HEK293 (cell line): ENCODE results near the gene EEF1A2.

ENCODE experiments used
- CTCF ChIA-PET: fragments of 350-600 bp; formaldehyde crosslinking; extraction: SDS; loops from one replicate; lab custom pipeline; 2021; ENCODE audit warnings: antibody characterized with exemption; lab: Yijun Ruan, JAX
- POLR2A ChIA-PET: fragments of 300-600 bp; formaldehyde crosslinking; extraction: SDS; loops from one replicate; lab custom pipeline; 2020; ENCODE audit warnings: antibody characterized with exemption, inconsistent platforms; lab: Yijun Ruan, JAX
- H3K27ac ChIP-seq: fragments of 200-500 bp; sonication (Bioruptor generic); 2 replicates; pipeline ENCODE4 v1.5.1; 2014; ENCODE audit warnings: low read depth, low read length, control low read depth, inconsistent platforms; ENCODE audit errors: extremely low read depth
- H3K36me3 ChIP-seq, 2 experiments: fragments of 200-500 bp in 1 of 2; sonication (Bioruptor generic) in 1 of 2; 1 replicate in 1 of 2; 2 replicates in 1 of 2; pipeline ENCODE4 v1.5.1; 2014 to 2017; ENCODE audit warnings: inconsistent platforms in 2 of 2, low read length in 2 of 2; ENCODE audit not compliant: control insufficient read depth in 2 of 2, insufficient read depth in 1 of 2
- H3K4me1 ChIP-seq: fragments of 200-500 bp; sonication (Bioruptor generic); 2 replicates; pipeline ENCODE4 v1.5.1; 2014; ENCODE audit warnings: mild to moderate bottlenecking, low read length, inconsistent platforms; ENCODE audit not compliant: control insufficient read depth, insufficient read depth
- H3K4me3 ChIP-seq: 2 replicates; pipeline ENCODE4 v1.5.1; 2011; ENCODE audit warnings: low read depth, mild to moderate bottlenecking, control low read depth, low read length, moderate library complexity
- H3K9me3 ChIP-seq: fragments of 200-500 bp; sonication (Bioruptor generic); 2 replicates; pipeline ENCODE4 v1.5.1; 2014; ENCODE audit warnings: low read depth, low read length, inconsistent platforms; ENCODE audit not compliant: control insufficient read depth, insufficient read depth
- BCL11A ChIP-seq: fragments of 450-650 bp; formaldehyde crosslinking; IDR thresholded peaks from 2 replicates; pipeline ENCODE4 v1.5.1; 2016; ENCODE audit warnings: low read depth, missing biosample characterization, missing genetic modification characterization
- BCL11B ChIP-seq: fragments of 450-650 bp; formaldehyde crosslinking; IDR thresholded peaks from 2 replicates; pipeline ENCODE4 v1.5.1; 2016; ENCODE audit warnings: low read depth, missing biosample characterization, missing genetic modification characterization
- FEZF1 ChIP-seq: fragments of 450-650 bp; formaldehyde crosslinking; IDR thresholded peaks from 2 replicates; pipeline ENCODE4 v1.5.1; 2016; ENCODE audit warnings: missing biosample characterization, missing genetic modification characterization
- HOXC10 ChIP-seq: sonication (generic); formaldehyde crosslinking; IDR thresholded peaks from 2 replicates; pipeline ENCODE4 v1.8.1; 2023; ENCODE audit warnings: mild to moderate bottlenecking, missing genetic modification reagents
- KLF8 ChIP-seq: fragments of 450-650 bp; formaldehyde crosslinking; IDR thresholded peaks from 2 replicates; pipeline ENCODE4 v1.5.1; 2016; ENCODE audit warnings: missing biosample characterization, missing genetic modification characterization
- TRIM28 ChIP-seq: IDR thresholded peaks from 2 replicates; pipeline ENCODE4 v1.6.1; 2011; ENCODE audit warnings: low read length, control low read depth, borderline replicate concordance
- ZBTB26 ChIP-seq: fragments of 450-650 bp; formaldehyde crosslinking; optimal IDR thresholded peaks from 2 replicates; pipeline ENCODE3; 2016; ENCODE audit warnings: missing biosample characterization, mild to moderate bottlenecking, missing genetic modification characterization
- ZFHX2 ChIP-seq: fragments of 450-650 bp; formaldehyde crosslinking; conservative IDR thresholded peaks from 2 replicates; pipeline ENCODE4 v1.5.1; 2016; ENCODE audit warnings: missing biosample characterization, missing genetic modification characterization
- ZNF169 ChIP-seq: fragments of 450-650 bp; formaldehyde crosslinking; IDR thresholded peaks from 2 replicates; pipeline ENCODE4 v1.5.1; 2016; ENCODE audit warnings: missing biosample characterization, missing genetic modification characterization
- ZNF175 ChIP-seq: fragments of 450-650 bp; formaldehyde crosslinking; IDR thresholded peaks from 2 replicates; pipeline ENCODE4 v1.5.1; 2016; ENCODE audit warnings: missing biosample characterization, missing genetic modification characterization
- ZNF2 ChIP-seq: fragments of 450-650 bp; formaldehyde crosslinking; IDR thresholded peaks from 2 replicates; pipeline ENCODE4 v1.5.1; 2016; ENCODE audit warnings: missing biosample characterization, missing genetic modification characterization
- ZNF214 ChIP-seq: fragments of 450-650 bp; formaldehyde crosslinking; IDR thresholded peaks from 2 replicates; pipeline ENCODE4 v1.5.1; 2017; ENCODE audit warnings: missing biosample characterization, mild to moderate bottlenecking, missing genetic modification characterization, borderline replicate concordance
- ZNF354C ChIP-seq: fragments of 450-650 bp; formaldehyde crosslinking; IDR thresholded peaks from 2 replicates; pipeline ENCODE4 v1.5.1; 2016; ENCODE audit warnings: missing biosample characterization, missing genetic modification characterization, low read depth, borderline replicate concordance
- ZNF37A ChIP-seq: fragments of 450-650 bp; IDR thresholded peaks from 2 replicates; pipeline ENCODE4 v1.5.1; 2018; ENCODE audit warnings: missing biosample characterization, missing genetic modification characterization
- ZNF514 ChIP-seq: fragments of 450-650 bp; formaldehyde crosslinking; IDR thresholded peaks from 2 replicates; pipeline ENCODE4 v1.5.1; 2016; ENCODE audit warnings: missing biosample characterization, missing genetic modification characterization
- ZNF521 ChIP-seq: fragments of 450-650 bp; formaldehyde crosslinking; IDR thresholded peaks from 2 replicates; pipeline ENCODE4 v1.5.1; 2017; ENCODE audit warnings: missing biosample characterization, mild to moderate bottlenecking, missing genetic modification characterization
- ZNF580 ChIP-seq: fragments of 450-650 bp; formaldehyde crosslinking; IDR thresholded peaks from 2 replicates; pipeline ENCODE4 v1.5.1; 2016; ENCODE audit warnings: missing biosample characterization, missing genetic modification characterization
- ZNF600 ChIP-seq: fragments of 450-650 bp; formaldehyde crosslinking; IDR thresholded peaks from 2 replicates; pipeline ENCODE4 v1.5.1; 2016; ENCODE audit warnings: missing biosample characterization, missing genetic modification characterization
- ZNF639 ChIP-seq: fragments of 450-650 bp; formaldehyde crosslinking; IDR thresholded peaks from 2 replicates; pipeline ENCODE4 v1.5.1; 2016; ENCODE audit warnings: missing biosample characterization, missing genetic modification characterization
- ZNF670 ChIP-seq: fragments of 450-650 bp; formaldehyde crosslinking; IDR thresholded peaks from 2 replicates; pipeline ENCODE4 v1.5.1; 2016; ENCODE audit warnings: missing biosample characterization, missing genetic modification characterization, low read depth
- ZNF707 ChIP-seq: fragments of 450-650 bp; formaldehyde crosslinking; IDR thresholded peaks from 2 replicates; pipeline ENCODE4 v1.5.1; 2016; ENCODE audit warnings: missing biosample characterization, missing genetic modification characterization
- ZNF791 ChIP-seq: fragments of 450-650 bp; formaldehyde crosslinking; IDR thresholded peaks from 2 replicates; pipeline ENCODE4 v1.5.1; 2016; ENCODE audit warnings: missing biosample characterization, missing genetic modification characterization
- ZSCAN30 ChIP-seq: fragments of 450-650 bp; IDR thresholded peaks from 2 replicates; pipeline ENCODE4 v1.5.1; 2018; ENCODE audit warnings: missing biosample characterization, mild to moderate bottlenecking, missing genetic modification characterization, moderate library complexity
- ZSCAN5A ChIP-seq: fragments of 450-650 bp; formaldehyde crosslinking; IDR thresholded peaks from 2 replicates; pipeline ENCODE4 v1.5.1; 2016; ENCODE audit warnings: missing biosample characterization, missing genetic modification characterization

EEF1A2 gene

GRCh38 chr20:63546956-63547724 is 48.3 kb upstream of the EEF1A2 start:
- Histone ChIP-seq H3K27ac (no peak overlapping the region), H3K9me3 (no peaks in the 10 kb centered on the region), H3K4me1 (no peaks in the 10 kb centered on the region), H3K36me3 (no peaks in the 10 kb centered on the region), H3K4me3 (no peak overlapping the region)
- CTCF ChIA-PET, result interaction anchor here (0.6 to 1.3 kb wide), 2 partner anchors 9 to 70 kb away, joined by 3 to 4 read pairs; no protein-coding TSS in a partner anchor
- TF ChIP-seq ZNF600 (tag by site-specific recombination) (0 out of 2 replicates have a peak, but pooled peaks have one; percentile 26), ZNF175 (tag by site-specific recombination) (no peak)
- POLR2A ChIA-PET, result interaction anchor here (1.1 to 1.6 kb wide), 2 partner anchors 22 to 26 kb away, joined by 3 to 7 read pairs; partner anchors contain the start of gene PPDPF

- no peaks in the 10 kb centered on the region for H3K36me3 ChIP-seq
- no peak overlapping the region for H3K27ac ChIP-seq
- H3K4me3 ChIP-seq, result no peak overlapping the region
- POLR2A ChIA-PET, result interaction anchor here (0.6 to 1.6 kb wide), 3 partner anchors 23 to 28 kb away, joined by 3 to 7 read pairs (median 3); partner anchors contain the start of genes HELZ2 and PPDPF
- no peak for TF ChIP-seq ZNF670 (tag by site-specific recombination)
- TF ChIP-seq TRIM28, result no peak
- no peak for TF ChIP-seq ZFHX2 (tag by site-specific recombination)
- TF ChIP-seq BCL11B (tag by site-specific recombination), result no peak
- TF ChIP-seq ZNF639 (tag by site-specific recombination), result no peak
- no peak for TF ChIP-seq ZNF354C (tag by site-specific recombination)
- no peak for TF ChIP-seq ZNF707 (tag by site-specific recombination)
- TF ChIP-seq ZNF169 (tag by site-specific recombination), result no peak
- TF ChIP-seq BCL11A (tag by site-specific recombination), result no peak
- no peak for TF ChIP-seq ZBTB26 (tag by site-specific recombination)
- TF ChIP-seq FEZF1 (tag by site-specific recombination), result no peak
- TF ChIP-seq ZNF791, result no peak
- H3K9me3 ChIP-seq, result no peaks in the 10 kb centered on the region
- CTCF ChIA-PET, result interaction anchor here (0.6 to 1.3 kb wide), 2 partner anchors 9 to 69 kb away, joined by 3 to 4 read pairs; no protein-coding TSS in a partner anchor
- H3K4me1 ChIP-seq, result no peaks in the 10 kb centered on the region
These were observed 47.5 kb upstream of the EEF1A2 start for GRCh38 chr20:63546256-63546955.

- no peaks in the 10 kb centered on the region for H3K4me1 ChIP-seq
- CTCF ChIA-PET, result interaction anchor here (1.3 kb wide), 1 partner anchor 8 kb away, joined by 4 read pairs; no protein-coding TSS in a partner anchor
- TF ChIP-seq ZNF521, result no peak
- no peak for TF ChIP-seq HOXC10 (CRISPR knock-in tag)
- no peak for TF ChIP-seq KLF8
- TF ChIP-seq ZSCAN30 (tag by site-specific recombination), result no peak
- no peak for TF ChIP-seq ZSCAN5A (tag by site-specific recombination)
- TF ChIP-seq ZNF639 (tag by site-specific recombination), result no peak
- no peak for TF ChIP-seq ZNF2 (tag by site-specific recombination)
- no peak for TF ChIP-seq ZNF580 (tag by site-specific recombination)
- no peak for TF ChIP-seq ZNF37A (tag by site-specific recombination)
- no peak for TF ChIP-seq ZNF514
- TF ChIP-seq ZNF214, result no peak
- TF ChIP-seq ZNF600 (tag by site-specific recombination), result no peak
These were observed 46.9 kb upstream of the EEF1A2 start for GRCh38 chr20:63545814-63546213.

More at GRCh38 chr20:63545814-63546213, 46.9 kb upstream of the EEF1A2 start:
- H3K4me3 ChIP-seq, result no peak overlapping the region
- H3K9me3 ChIP-seq, result no peaks in the 10 kb centered on the region
- POLR2A ChIA-PET, result interaction anchor here (0.6 to 1.6 kb wide), 2 partner anchors 25 to 28 kb away, joined by 3 to 7 read pairs; partner anchors contain the start of genes HELZ2 and PPDPF
- H3K27ac ChIP-seq, result no peak overlapping the region
- no peaks in the 10 kb centered on the region for H3K36me3 ChIP-seq
